SIG-M5 (cell line): Measurements from ENCODE around the gene PRLHR.
"Not testable (repeated sequence)": the region's sequence is repeated elsewhere in the genome, so short reads cannot be mapped to it uniquely, and the experiment has no call there.

ENCODE experiments used
- DNase-seq: peaks from one replicate; lab custom pipeline; 2025; lab: John Stamatoyannopoulos, UW

PRLHR gene

DNA sequence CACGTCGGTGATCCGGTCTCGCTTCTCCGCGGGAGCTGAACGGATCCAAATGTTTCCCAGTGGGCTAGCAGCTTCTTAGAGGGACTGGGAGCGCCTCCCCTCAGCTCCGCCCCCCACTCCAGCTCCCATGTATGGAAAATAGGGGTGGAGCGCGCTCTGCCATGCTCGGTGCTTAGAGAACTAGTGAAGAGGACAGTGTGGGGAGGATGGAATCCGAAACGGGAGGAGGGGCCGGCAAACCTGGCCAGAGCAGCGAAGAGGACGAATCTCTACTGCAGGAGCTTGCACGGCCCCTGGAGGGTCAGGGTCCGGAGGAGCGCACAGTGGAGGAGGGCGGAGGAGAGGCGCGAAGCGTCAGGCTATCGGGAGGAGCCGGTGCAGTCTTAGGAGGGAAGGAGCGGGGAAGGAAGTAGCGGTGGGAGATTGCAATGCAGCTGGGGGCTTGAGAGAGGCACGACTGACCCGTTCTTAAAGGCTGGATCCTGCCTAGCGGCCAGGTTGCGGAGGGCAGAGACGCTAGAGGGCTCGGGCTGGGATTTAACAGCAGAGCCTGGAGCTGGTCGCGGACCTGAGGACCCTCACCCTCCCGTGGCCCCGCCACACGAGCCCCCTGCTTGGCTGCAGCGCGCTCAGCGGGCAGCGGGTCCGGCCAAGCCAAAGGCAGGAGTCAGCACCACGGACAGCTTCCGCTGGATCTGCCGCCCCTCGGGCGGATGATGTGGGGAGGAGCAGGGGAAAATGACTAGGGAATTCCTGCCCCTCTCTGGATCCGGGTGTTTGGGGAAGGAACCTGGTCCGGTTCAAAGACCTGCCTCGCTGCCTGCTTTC, at the start of gene PRLHR:
Gene PRLHR, minus strand, starts transcription at position 51 of the 828 bp plus-strand sequence. CDS start 404 bp downstream, outside the sequence.
- DNase-seq = no peak

DNA sequence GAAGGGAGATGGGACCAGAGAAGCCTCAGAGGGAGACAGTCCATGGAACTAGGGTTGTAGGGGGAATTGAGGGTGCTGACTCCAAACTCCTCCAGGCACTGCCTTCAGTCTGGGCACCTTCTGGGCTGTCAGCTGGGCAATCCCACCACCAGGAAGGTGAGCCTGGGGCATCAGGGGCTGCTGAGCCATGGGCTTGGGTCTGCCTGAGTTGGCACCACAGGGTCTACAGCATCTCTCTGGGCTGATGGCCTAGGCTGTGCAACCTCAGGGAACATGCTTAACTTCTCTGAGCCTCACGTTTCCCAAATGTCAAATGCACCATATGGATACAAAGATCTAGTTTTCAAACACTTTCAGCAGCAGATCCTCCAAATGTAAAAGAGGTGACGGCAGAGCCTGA, 46.8 kb upstream of the PRLHR start:
- no peak for DNase-seq

DNA sequence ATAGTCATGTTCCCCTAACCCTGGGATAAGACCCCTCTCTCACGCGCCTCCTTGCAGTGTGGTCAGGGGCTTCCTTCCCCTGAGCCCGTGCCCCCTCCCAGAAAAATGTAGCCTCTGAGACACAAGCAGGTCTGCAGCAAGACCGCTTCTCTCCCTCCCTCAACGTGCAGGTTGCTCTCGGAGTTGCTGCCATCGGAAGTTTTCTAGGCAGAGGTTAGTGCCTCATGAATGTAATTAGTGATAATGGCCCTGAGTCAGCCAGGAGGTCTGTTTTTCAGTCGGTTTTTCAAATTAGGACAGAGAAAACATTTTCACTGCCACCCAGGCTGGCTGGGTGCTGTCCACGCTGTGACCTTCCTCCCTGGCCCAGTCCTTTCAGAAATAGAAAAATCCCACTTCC, 43.2 kb upstream of the PRLHR start:
- no peak for DNase-seq

DNA sequence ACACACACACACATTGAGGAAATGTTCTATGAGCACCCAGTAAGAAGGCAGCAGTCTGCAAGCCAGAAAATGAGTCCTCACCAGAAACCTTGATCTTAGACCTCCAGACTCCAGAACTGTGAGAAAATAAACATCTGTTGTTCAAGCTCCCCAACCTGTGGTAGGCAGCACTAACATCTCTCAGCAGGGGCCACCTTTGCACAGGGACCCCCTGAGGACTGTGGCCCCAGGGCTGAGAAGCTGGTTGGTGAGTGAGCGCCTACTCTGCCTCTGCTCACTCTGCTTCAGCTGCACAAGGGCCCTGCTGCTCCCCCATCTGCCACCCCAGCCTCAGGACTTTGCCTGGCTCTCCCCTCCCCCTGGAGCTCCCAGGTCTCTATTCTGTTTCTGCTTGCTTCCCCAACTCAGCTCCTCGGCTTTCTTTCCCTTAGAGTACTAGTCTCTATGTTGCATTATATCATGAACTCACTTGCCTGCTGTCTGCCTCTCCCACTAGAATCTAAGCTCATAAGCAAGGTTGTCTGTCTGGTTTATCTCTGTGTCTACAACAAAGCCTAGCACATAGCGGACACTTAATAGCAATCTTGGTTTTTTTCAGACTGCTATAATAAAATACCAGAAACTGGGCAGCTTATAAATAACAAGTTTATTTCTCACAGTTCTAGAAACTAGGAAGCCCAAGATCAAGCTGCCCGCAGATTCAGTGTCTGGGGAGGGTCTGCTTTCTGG, 40.4 kb upstream of the PRLHR start:
- DNase-seq = no peak

DNA sequence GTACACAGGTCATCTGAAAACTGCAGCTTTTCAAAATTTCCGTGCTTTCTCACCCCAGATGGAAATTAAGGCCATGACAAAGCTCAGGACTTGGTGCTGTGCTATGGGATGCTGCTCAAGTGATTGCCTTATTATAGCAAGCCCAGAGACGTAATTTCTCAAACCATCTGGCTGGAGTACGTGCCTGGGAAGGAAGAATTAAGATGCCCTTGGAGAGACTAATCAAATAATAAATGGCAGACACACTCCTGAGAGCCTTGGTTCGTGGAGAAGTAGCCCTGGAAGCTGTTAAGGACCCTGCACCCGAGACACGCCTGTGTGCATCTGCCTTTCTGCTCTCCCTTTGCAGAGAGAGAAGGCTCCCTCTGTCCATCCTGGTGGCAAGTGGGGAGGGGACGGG, 38.3 kb upstream of the PRLHR start:
- DNase-seq = no peak

DNA sequence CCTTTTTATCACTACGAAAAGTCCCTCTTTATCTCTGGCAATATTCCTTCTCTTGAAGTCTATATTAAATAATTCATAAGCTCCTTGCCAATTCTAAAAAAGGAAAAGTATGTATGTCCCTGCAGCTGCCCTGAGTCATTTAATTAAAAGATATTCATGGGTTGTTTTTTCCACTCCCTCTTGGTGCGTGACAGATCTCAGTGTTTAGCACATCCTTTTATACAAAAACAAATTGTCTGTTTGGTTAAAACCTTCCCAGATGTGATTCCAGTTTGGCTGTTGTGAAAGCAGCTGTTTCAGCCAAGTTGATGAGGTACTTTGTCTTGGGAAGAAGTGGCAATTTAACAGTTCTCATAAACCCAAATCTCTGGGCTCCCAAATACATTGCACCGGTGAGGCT, 33.8 kb upstream of the PRLHR start:
- no peak for DNase-seq

DNA sequence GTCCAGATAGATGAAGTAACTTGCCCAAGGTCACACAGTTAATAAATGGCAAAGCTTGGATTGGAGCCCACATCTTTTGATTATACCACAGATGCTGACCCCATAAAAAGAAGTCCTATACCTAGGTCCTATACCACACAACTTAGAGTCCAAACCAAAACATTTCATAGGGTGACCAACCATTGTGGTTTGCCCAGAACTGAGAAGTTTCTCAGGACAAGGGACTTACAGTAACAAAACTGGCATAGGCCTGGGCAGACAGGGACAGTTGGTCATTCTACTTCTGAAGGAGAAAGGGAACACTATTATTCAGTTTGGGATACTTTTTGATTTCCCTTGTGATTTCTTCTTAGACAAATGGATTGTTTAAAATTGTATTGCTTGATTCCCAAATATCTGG, 32.9 kb upstream of the PRLHR start:
- no peak for DNase-seq

DNA sequence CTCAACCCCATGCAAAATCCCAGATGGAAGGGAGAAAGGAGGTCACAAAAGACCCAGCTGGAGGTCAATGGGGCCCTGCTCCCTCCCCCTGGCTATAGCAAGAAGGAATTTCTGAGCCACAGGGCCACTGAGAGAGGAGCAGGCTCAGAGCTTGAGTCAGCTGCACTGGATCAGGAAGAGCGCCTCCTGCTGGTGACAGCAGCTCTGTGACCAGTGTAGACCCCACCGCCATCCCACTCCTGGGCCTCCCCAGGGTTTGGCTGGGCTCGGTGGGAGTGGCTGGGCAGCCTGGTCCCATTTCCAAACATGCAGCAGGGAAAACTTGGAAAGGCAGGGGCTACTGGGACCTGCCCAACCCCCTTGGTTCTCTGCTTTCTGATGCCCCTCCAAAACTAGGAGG, 31.5 kb upstream of the PRLHR start:
- no peak for DNase-seq

DNA sequence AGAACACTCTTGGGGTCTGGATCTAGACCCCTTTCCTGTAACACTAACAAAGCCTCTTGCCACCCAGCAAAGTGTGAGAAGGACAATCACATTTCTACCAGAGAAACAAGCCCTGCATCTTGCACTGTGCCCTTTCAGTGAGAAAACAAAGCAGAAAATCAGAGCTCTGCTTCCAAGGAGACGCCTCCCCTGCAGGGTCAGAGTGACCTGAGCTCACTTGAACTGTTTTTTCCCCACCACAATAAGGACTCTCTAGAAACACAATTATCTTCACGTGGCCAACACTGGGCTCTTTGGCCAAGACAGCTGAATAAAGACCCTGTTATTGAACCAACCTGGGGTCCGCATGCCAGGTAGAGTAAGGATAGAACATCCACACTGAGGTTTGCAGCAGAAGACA, 30.1 kb upstream of the PRLHR start:
- DNase-seq = no peak

DNA sequence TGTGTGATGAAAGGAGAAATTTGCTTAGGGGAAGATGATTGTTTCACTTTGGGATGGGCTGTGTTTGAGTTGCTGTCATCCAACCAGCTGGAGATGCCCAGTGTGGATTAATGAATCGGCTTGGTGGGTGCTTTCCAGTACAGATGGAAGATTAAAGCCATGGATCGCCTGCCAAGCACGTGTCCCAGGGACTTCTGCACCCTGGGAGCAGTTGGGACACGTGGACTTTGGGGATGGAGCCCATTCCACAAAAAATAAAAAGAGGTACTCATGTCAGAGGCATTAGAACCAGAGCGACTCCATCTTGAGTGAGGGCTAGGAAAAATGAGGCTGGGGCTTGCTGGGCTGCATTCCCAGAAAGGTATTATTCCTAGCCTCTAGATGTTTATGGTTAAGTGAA, 29.3 kb upstream of the PRLHR start:
- DNase-seq = no peak

DNA sequence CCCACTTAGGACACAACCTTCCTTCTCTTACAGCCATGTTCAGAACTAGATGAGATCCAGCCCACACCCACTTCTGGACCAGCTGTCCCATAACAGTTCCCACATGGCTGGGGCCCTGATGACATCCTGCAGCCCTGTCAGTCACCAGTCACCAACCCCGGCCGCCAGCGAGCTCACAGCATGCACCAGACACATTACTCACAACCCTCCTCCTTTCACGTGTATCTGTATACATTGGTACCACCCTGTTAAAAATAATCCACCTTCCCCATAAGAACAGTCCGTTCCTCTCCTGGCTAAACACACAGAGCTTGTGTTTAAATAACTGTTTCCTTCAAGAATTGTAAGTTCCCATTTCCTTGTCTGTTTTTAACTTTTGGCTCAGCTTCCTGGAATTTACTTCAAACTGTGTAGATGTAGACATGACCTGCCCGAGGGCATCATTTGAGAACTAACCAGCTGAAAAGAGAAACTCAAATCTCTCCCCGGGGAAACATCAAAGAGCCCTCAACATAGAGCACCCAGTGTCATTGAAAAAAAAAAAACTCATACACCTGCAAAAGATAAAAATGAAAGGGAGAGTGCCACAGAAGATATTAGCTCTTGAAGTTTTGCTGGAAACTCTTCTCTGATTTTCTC, 26.0 kb upstream of the PRLHR start:
- DNase-seq = no peak

DNA sequence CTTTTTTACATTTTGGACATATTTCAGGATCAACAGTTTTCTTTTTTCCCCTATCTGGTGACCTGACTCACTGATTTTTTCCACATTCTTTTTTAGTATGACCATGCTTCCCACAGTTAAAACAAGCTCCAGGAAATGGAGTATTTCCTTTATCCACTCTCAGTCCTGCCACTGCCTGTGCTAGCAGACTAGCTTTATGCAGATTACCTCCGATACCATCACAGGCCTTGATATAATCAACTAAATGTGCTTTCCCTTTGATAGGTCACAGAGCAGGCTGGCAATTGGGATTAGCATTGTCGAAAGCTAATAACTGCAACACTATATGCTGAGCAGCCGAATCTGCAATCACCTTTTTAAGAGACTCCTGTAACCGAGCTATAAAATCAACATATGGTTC, 18.4 kb upstream of the PRLHR start:
- DNase-seq = not testable (repeated sequence)

DNA sequence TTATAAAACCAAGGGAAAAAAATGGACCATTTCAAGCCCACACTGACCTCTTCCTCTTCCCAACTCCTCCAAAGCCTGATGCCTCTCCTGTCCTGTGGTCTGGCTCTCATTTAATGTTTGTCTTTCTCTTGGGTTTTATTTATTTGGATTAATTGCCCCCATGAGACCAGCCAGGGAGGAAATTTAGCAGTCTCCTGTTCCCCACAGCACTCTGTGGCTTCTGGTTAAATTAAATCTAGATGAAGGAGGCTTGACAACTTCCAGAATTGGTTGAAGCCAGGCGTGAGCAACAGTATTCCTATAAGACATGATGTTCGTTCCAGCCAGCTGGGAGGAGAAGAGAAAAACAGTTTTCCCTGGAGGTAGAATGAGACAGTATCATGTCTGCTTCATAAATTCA, 15.1 kb upstream of the PRLHR start:
- DNase-seq = no peak

DNA sequence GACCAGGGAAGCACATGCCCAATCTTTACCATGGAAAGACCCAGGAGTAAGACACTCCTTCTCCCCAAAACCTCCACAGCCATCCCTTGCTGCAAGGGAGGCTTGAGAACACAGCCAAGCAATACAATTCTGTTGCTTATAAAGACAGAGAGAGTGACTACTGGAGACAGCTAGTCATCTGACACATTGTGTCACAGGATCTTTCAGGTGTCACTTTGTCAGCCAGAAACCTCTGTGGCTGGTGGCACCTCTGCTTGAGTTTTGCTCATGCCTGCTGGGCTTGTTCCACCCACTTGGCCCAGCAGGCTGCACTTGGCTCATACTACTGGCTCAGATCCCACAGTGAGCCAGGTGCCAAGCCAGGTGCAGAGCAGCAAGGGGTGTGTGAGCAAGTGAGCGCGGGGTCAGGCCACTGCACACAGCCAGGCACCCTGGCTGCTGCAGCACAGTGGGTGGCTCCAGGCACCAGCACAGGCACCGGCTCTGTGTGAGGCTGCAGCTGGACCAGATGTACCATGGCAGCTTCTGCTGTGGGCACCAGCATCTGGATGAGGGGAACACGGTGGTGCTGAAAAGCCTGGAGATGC, 12.4 kb upstream of the PRLHR start:
- DNase-seq = no peak

DNA sequence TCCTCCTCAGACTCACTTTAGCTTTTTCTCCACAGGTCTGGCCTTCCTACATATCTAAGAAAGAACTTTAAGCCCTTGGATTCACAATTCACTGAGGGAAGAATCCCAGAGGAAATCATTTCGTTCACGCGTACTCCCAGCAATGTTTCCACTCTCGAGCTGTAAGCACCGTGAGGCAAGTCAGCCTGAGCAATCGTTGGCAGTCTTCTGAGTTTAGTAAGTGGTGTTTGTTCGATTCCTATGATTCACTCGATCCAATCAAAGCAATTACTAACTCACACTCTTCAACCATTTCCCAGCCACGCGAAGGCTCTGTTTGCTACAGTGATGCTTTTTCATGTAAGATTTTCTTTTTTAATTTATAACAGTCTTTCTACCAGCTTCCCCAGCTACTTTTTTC, 10.2 kb upstream of the PRLHR start:
- no peak for DNase-seq

DNA sequence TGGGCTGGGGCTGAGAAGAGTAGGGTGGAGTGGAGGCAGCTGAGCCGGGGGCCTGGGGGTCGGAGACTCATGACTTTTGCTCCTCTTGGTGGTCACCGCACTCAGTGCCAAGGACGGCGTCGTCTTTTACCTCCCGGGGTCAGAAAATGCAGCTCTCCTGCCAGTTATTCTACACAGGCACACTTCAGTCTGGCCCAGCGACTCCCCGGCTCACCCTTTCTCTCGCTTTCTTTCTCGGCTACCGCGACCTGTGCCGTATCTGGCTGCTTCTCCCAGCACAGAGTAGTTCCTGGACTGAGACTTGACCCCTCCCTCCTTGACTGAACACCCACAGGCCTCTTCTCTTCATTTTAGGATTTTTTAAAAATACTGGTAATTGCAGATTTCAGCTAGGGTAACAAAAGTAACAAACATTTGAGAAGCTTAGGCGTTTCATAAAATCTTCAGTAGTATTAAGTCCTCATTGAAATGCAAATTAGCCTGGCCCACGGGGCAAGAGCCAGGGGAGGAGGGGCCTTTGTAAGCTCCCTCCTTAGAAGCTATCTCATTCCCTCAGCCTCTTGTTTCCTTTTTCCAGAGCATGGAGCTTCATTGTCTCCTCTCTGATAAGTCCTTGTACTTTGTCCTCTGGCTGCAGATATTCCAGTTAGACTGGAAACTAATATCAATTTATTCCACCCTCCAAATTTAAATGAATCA, 1.1 kb upstream of the PRLHR start:
- no peak for DNase-seq

DNA sequence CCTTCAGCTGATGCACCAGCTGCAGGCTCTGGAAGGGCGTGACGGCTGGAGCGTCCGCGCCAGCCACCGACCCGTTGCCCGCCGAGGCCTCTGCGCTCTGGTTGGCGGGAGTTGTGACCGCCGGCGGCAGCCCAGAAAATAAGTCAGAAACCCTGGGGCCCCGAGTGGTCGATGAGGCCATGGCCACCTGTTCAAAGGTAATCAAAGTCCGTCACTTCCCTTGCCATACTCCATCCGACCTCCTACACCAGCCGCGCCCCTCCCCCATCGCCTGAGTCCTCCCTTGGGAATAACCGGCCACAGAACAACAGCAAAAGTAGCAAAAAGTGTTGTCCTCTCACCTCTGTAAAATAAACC, 406 bp downstream of the PRLHR start:
- no peak for DNase-seq

DNA sequence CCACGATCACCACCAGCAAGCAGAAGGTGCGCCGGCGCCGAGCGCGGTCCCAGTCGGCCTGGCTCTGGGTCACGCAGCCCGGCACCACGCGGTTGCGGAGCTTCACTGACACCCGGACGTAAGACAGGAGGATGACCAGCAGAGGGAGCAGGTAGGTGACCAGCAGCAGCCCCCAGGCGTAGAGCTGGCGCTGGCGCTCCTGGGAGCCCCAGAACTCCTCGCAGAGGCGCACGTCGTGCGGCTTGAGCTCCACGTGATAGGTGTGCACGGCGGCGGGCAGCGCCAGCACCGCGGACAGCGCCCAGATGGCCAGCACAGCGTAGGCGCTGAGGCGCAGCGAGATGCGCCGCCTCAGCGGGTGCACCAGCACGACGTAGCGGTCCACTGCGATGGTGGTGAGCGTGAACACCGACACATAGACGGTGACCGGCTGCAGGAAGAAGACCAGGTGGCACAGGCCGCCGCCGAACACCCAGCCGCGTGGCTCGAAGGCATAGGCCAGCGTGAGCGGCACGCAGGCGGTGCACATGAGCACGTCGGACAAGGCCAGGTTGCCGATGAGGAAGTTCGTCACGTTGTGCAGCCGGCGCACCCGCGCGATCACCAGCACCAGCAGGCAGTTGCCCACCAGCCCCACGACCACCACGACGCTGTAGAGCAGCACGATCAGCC, 920 bp downstream of the PRLHR start:
- DNase-seq = no peak

DNA sequence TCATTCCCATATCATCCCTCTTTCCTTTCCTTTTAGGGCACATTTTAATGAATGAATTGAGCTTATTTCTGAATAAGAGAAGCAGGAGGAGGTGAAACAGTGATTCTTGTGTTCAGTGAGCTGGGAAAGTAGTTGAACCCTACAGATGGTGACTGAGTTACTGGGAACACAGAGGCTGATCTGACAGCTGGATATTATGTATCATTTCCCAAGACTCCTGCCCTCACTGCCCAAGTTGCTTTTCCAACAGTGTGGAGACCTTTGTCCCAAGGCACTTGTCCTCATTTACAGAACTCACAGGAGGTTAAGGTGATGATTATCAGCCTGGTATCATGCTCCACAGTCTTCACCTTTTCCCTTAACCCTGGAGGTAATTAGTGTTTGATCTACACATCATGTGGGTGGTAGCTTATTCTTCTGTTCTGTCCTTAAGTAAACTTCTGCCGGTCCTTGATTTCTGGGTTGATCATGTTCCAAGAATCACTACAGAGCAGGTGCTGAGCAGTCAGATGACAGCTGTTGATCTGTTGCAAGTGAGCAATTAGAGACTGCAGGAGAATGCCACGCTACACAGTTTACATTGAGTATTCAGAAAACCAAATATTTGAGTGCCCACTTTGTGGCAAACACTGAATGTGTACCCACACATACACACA, 2.6 kb downstream of the PRLHR start:
- DNase-seq = no peak

DNA sequence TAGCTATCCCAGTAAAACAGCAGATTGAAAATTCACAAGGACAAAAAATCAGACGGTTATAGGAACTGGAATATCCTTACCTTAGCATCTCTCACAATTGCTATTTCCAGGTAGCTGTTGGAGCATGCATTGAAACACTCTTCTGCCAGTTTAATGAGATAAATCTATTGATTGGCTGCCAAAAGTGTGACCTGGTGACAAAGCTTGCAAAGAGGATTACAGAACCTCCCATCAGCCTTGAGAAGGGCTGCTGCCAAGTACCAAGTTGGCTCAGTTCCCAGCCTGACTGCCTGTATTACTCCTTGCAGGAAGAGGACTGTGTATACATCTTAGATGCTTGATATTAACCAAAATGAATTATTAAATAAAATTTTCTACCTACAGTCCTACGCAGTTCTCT, 5.1 kb downstream of the PRLHR start:
- DNase-seq = no peak
